NCI-H345 treated with DMSO at 0.1 percent for 48 hours (cell line): ENCODE measurements around the gene SNED1.

Experiments
- DNase-seq: peaks from one replicate; lab custom pipeline; 2025; ENCODE audit not compliant: unreplicated experiment; lab: John Stamatoyannopoulos, UW

Gene SNED1

GRCh38 chr2:240959941-240960308 lies 38.5 kb upstream of the SNED1 start:
- DNase-seq = no peak

- no peak for DNase-seq
Observed at GRCh38 chr2:240960309-240960970, 38.0 kb upstream of the SNED1 start.

- no peak for DNase-seq
Observed at GRCh38 chr2:240960971-240961876, 37.2 kb upstream of the SNED1 start.

GRCh38 chr2:240961910-240962299 lies 36.5 kb upstream of the SNED1 start:
- no peak for DNase-seq

- no peak for DNase-seq
Observed at GRCh38 chr2:240962300-240963064, 35.9 kb upstream of the SNED1 start.

GRCh38 chr2:240963065-240963867 lies 35.2 kb upstream of the SNED1 start:
- DNase-seq = no peak

- DNase-seq = no peak
Observed at GRCh38 chr2:240963868-240964703, 34.3 kb upstream of the SNED1 start.

GRCh38 chr2:240964704-240965295 lies 33.6 kb upstream of the SNED1 start:
- no peak for DNase-seq

GRCh38 chr2:240965296-240965904 lies 33.0 kb upstream of the SNED1 start:
- DNase-seq = no peak

- no peak for DNase-seq
Observed at GRCh38 chr2:240965905-240966456, 32.4 kb upstream of the SNED1 start.

GRCh38 chr2:240966457-240966905 lies 31.9 kb upstream of the SNED1 start:
- no peak for DNase-seq

GRCh38 chr2:240966906-240967680 lies 31.3 kb upstream of the SNED1 start:
- no peak for DNase-seq

- no peak for DNase-seq
Observed at GRCh38 chr2:240967681-240968621, 30.5 kb upstream of the SNED1 start.

GRCh38 chr2:240968731-240969624 lies 29.4 kb upstream of the SNED1 start:
- DNase-seq = no peak

GRCh38 chr2:240970104-240970503 lies 28.3 kb upstream of the SNED1 start:
- DNase-seq = no peak

- DNase-seq = no peak
Observed at GRCh38 chr2:240970816-240971215, 27.6 kb upstream of the SNED1 start.
